Heart right ventricle (tissue), 16 donors: ENCODE data around the gene DNAH17. TPM values are rescaled to one million over a fixed set of nuclear protein-coding genes. Genes with fewer than 3 reads are reported as not detected.

Experiments used
- ATAC-seq, 8 donors: fragments of 200-7000 bp; cut with Tn5 transposase; one replicate each; pipeline ENCODE4 v1.9.1; 2020; ENCODE audit warnings: mild to moderate bottlenecking in 8 of 8, moderate library complexity in 8 of 8, moderate number of reproducible peaks in 1 of 8
- DNase-seq, 2 donors: peaks; one replicate each; pipeline ENCODE4 v3.0.0-alpha.2; 2020
- H3K27ac ChIP-seq, 10 donors: fragments of 200-600 bp; sonication (generic) in 2 of 10; one replicate each; pipeline versions ENCODE4 v1.5.0 to v1.8.0; 2020 to 2022; ENCODE audit warnings: mild to moderate bottlenecking in 3 of 10
- H3K27me3 ChIP-seq, 7 donors: fragments of 200-600 bp; one replicate each; pipeline ENCODE4 v1.8.0; 2021 to 2022; ENCODE audit warnings: mild to moderate bottlenecking in 2 of 7
- H3K36me3 ChIP-seq, 9 donors: fragments of 200-600 bp; sonication (generic) in 1 of 9; one replicate each; pipeline versions ENCODE4 v1.5.0 to v1.8.0; 2020 to 2022; ENCODE audit warnings: mild to moderate bottlenecking in 2 of 9
- H3K4me1 ChIP-seq, 9 donors: fragments of 200-600 bp; sonication (generic) in 1 of 9; one replicate each; pipeline versions ENCODE4 v1.5.0 to v1.8.0; 2020 to 2022; ENCODE audit warnings: mild to moderate bottlenecking in 4 of 9
- H3K4me3 ChIP-seq, 10 donors: fragments of 200-600 bp; sonication (generic) in 2 of 10; one replicate each; pipeline versions ENCODE4 v1.5.0 to v1.8.0; 2020 to 2022; ENCODE audit warnings: mild to moderate bottlenecking in 7 of 10, moderate library complexity in 2 of 10
- H3K9me3 ChIP-seq, 11 donors: fragments of 200-600 bp in 10 of 11; sonication (generic) in 2 of 11; one replicate each; pipeline versions ENCODE4 v1.5.0 to v1.8.0; 2013 to 2022; ENCODE audit warnings: mild to moderate bottlenecking in 2 of 11, control low read depth in 1 of 11, moderate library complexity in 1 of 11
- WGBS, 2 donors: extraction: QIAGEN DNeasy Blood & Tissue Kit; methylation state at CpG; one replicate each; pipeline ENCODE4 v1.1.7; 2013; ENCODE audit warnings: inconsistent platforms in 1 of 2; 5-methylcytosine and 5-hydroxymethylcytosine counted together
- intact Hi-C, 10 donors: fragments of 100-400 bp; cut with DNase I; formaldehyde crosslinking; loops; one replicate each; pipeline versions ENCODE4 v1.11.1 to v1.14.2; 2022
- polyA plus RNA-seq, 2 donors: library from polyadenylated mRNA; stranded (reverse); fragments of 200-250 nt; gene quantifications; one replicate each; pipeline ENCODE4 v1.2.3, GENCODE V29; 2013
- total RNA-seq, 10 donors: library from RNA; stranded (reverse); fragmentation: NEBNext Ultra II Directional in 3 of 10; extraction: Animal tissue kit (Norgen Biotek cat#: 25700) in 3 of 10; gene quantifications; one replicate each; pipeline versions ENCODE4 v1.2.1 to v1.2.4, GENCODE V29; 2021 to 2023
- TF ChIP-seq, protein P1 (sequence below), 9 donors: fragments of 200-600 bp; sonication (generic) in 2 of 9; IDR thresholded peaks; one replicate each; pipeline versions ENCODE4 v1.5.0 to v1.8.0; 2021 to 2022; ENCODE audit warnings: antibody characterized with exemption in 9 of 9, mild to moderate bottlenecking in 5 of 9, moderate library complexity in 1 of 9
- donor health status: Arrhythmogenic right ventricular cardiomyopathy.
- donor health status: ischemic (EF 13 %, LVEDD 7.1; RV severe dilation, severe dysfunction).
- donor health status: healthy with polysubstance abuse.
- donor health status: DM: no; HTN: yes; CAD: no.
- donor health status: DM: no; HTN: no; CAD: no.
- donor health status: ischemic (EF 25% LVEDD 6.9; RV normal size, moderate dysfunction).
- donor health status: ischemic (EF 25% LVEDD 5.7; RV mildly dilated, moderate dysfunction).
- donor health status: healthy.
- donor health status: DM: yes; HTN: yes; CAD: no.
- donor health status: Ischemic cardiomyopathy.
- donor health status: ischemic (EF 35%, LVEDD 5.7; RV mildly dilated, moderate dysfunction).
- donor health status: nonischemic (EF 11% LVEDD 7.7; RV severe dilation, severe dysfunction).
- donor health status: DM: yes; HTN: yes; CAD: no.
- donor health status: PGD.
- donor health status: ischemic (EF 29% LVEDD 5.4; RV normal size, mild dysfunction).
- donor health status: nonischemic (EF 23%, LVEDD 6.1; RV moderate dilation, normal function).

DNAH17 gene
- total and polyA plus RNA-seq, 12 donors, result 0.05 to 0.30 (median 0.09) TPM; not detected in 4

DNA sequence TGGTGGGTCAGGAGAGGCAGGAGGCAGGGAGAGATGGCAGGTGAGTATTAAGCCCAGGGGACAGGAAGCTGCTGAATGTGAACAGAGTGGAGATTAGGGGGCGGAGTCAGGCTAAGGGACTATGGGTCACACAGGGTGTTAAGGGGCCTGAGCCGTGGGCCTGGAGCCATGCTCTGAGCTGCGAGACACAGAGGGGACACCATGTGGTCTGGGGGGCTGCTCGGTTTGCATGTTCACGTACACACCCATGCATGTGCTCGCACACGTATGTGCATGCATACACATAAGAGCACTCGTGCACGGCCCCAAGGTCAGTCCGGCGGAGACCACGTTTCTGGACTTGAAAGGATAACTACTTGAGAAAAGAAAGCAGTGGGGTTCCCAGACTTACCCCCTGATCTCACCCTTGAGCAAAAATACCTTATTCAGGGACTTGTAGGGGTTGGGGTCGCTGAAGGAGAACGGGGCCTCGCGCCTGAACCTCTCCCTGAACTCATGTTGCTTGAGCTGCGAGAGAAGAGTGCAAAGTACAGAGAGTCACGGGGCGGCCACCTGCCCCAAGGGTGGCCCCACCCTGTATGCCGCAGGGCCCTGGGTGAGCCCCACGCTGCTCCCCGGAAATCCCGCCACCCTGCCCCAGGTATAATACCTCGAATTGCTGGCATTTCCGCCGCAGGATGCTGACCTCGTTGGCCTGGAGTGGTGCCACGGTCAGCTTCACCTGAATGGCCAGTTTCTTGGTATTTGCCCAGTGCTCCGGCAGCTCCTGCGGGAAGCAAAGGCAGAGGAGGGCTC is 50.8 kb downstream of the DNAH17 start:
- DNase-seq (no peak), ATAC-seq (no peak)
- Histone ChIP-seq H3K4me3 (no peak overlapping the region), H3K36me3 (no peaks in the 10 kb centered on the region), H3K4me1 (no peaks in the 10 kb centered on the region), H3K27ac (no peak overlapping the region), H3K9me3 (no peaks in the 10 kb centered on the region), H3K27me3 (no peaks in the 10 kb centered on the region)
- 91 to 95% methylated on average over 30 of the region's 30 CpGs for WGBS, 2 donors
- intact Hi-C loops, result no loop called here
- TF ChIP-seq, protein P1, sequence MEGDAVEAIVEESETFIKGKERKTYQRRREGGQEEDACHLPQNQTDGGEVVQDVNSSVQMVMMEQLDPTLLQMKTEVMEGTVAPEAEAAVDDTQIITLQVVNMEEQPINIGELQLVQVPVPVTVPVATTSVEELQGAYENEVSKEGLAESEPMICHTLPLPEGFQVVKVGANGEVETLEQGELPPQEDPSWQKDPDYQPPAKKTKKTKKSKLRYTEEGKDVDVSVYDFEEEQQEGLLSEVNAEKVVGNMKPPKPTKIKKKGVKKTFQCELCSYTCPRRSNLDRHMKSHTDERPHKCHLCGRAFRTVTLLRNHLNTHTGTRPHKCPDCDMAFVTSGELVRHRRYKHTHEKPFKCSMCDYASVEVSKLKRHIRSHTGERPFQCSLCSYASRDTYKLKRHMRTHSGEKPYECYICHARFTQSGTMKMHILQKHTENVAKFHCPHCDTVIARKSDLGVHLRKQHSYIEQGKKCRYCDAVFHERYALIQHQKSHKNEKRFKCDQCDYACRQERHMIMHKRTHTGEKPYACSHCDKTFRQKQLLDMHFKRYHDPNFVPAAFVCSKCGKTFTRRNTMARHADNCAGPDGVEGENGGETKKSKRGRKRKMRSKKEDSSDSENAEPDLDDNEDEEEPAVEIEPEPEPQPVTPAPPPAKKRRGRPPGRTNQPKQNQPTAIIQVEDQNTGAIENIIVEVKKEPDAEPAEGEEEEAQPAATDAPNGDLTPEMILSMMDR (IDR thresholded peaks at IDR 0.05), result no peak

DNA sequence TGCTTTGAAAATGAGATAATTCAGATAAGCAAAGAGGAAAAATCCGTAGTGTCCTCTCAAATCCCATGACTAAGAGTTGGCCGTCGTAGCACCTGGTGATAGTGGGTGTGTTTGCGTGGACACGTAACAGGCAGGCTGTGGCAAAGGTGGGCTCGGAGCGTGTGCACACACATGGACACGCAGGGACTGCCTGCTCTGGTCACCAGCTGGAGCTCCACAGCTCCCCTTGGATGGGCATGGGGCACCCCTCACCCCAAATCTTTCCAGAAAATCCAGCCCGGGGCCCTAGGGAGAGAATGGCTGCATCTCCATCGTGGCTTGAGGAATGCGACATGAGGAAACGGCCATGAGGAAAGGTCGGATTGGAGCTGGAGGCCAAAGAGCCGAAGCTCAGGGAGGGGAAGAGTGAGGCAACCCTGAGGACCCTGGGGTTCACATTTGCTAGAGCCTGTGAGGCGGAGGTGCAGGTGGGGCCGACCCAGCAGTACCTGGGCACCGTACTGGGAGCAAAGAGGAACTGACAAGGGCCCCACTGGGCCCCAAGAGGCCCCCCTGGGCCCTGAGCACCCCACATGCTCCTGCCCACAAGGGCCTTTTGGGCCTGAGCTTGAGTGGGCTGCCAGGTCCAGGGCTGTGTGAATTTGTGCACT is 51.6 kb downstream of the DNAH17 start:
- H3K4me1 ChIP-seq, result no peaks in the 10 kb centered on the region
- no peak overlapping the region for H3K27ac ChIP-seq
- ATAC-seq, result peak in 1 of 8 donors; percentile 27
- intact Hi-C loops, result no loop called here
- WGBS, 2 donors, result 90 to 92% methylated on average over 17 of the region's 17 CpGs
- no peaks in the 10 kb centered on the region for H3K27me3 ChIP-seq
- TF ChIP-seq, protein P1 (IDR thresholded peaks at IDR 0.05), result no peak
- no peaks in the 10 kb centered on the region for H3K9me3 ChIP-seq
- no peaks in the 10 kb centered on the region for H3K36me3 ChIP-seq
- no peak for DNase-seq
- no peak overlapping the region for H3K4me3 ChIP-seq

DNA sequence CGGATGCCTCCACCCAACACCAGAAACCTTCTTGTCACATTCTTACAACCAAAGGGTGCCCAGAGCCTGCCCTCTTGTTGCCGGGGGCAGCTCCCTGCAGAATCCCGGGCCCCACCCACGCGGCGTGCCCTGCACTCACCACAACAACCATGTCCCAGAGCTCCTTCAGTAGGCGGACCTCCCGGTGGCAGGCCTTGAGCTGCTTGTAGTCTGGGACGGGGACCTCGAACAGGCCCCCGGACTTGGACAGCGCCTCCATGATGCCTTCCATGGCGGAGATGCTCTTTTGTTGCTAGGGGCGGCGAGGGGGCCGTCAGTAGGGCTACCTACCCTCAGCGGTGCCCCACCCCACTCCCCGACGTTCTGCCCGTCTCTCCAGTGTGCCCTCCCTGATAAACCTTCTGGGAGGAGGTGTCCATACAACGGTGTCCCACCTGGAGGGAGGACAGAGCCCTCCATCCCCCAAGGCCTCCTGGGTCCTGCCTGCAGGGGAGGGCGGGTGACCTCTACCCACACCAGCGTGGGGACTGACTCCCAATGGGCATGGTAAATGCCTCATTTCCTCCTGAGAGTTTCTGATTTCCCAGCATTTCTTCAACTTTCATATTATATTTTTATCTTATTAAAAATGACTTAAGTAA is 52.2 kb downstream of the DNAH17 start:
- Histone ChIP-seq H3K27ac (no peak overlapping the region), H3K36me3 (no peaks in the 10 kb centered on the region), H3K9me3 (no peaks in the 10 kb centered on the region), H3K4me3 (no peak overlapping the region), H3K4me1 (no peaks in the 10 kb centered on the region), H3K27me3 (no peaks in the 10 kb centered on the region)
- DNase-seq (no peak), ATAC-seq (peak in 1 of 8 donors; percentile 17)
- TF ChIP-seq, protein P1 (IDR thresholded peaks at IDR 0.05), result no peak
- intact Hi-C loops, result no loop called here
- 93% methylated on average over 23 of the region's 23 CpGs for WGBS, 2 donors

DNA sequence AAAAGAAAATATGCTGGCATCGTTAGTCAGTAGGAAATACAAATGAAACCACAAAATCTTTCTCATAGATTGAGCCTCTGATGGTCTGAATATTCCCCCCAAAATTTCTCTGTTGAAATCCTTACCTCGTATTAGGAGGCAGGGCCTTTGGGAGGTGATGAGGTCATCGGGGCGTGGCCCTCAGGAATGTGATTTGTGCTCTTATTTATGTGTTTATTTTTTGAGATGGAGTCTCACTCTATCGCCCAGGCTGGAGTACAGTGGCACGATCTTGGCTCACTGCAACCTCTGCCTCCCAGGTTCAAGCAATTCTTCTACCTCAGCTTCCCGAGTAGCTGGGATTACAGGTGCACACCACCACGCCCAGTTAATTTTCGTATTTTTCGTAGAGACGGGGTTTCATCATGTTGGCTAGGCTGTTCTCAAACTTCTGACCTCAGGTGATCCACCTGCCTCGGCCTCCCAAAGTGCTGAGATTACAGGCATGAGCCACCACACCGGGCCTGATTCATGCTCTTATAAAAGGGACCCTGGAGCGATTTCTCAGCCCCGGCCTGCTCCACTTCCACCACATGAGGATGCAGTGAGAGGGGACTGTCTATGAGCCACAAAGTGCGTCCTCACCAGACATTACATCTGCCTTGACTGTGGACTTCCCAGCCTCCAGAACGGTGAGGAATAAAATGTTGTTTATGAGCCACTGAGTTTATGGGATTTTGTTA is 53.1 kb downstream of the DNAH17 start:
- ATAC-seq (no peak), DNase-seq (no peak)
- intact Hi-C loops, result no loop called here
- TF ChIP-seq, protein P1 (IDR thresholded peaks at IDR 0.05), result no peak
- H3K27ac ChIP-seq, result no peak overlapping the region
- no peaks in the 10 kb centered on the region for H3K4me1 ChIP-seq
- no peak overlapping the region for H3K4me3 ChIP-seq
- 87 to 96% methylated on average over 17 of the region's 17 CpGs for WGBS, 2 donors
- no peaks in the 10 kb centered on the region for H3K36me3 ChIP-seq
- no peaks in the 10 kb centered on the region for H3K27me3 ChIP-seq
- no peaks in the 10 kb centered on the region for H3K9me3 ChIP-seq
